Lower leg skin (tissue), 4 donors: ENCODE data around the gene CNIH1. TPM values are rescaled to one million over a fixed set of nuclear protein-coding genes. Genes with fewer than 3 reads are reported as not detected.

ENCODE experiments used
- DNase-seq, 2 donors: peaks; one replicate each; pipeline ENCODE4 v3.0.0-alpha.2; 2019; ENCODE audit warnings: low spot score in 2 of 2
- H3K4me3 ChIP-seq: fragments of 200-600 bp; sonication (generic); 2 replicates; pipeline ENCODE4 v1.5.1; 2017; ENCODE audit warnings: mild to moderate bottlenecking, low read depth; ENCODE audit not compliant: poor library complexity, severe bottlenecking
- POLR2A ChIP-seq, 2 donors: fragments of 450-650 bp; IDR thresholded peaks; one replicate each; pipeline ENCODE4 v1.6.1; 2016 to 2017; ENCODE audit warnings: antibody characterized with exemption in 2 of 2, mild to moderate bottlenecking in 1 of 2, moderate library complexity in 1 of 2
- WGBS, 2 donors: methylation state at CpG; one replicate each; pipeline ENCODE4 v1.1.5; 2018; 5-methylcytosine and 5-hydroxymethylcytosine counted together
- intact Hi-C: fragments of 100-400 bp; cut with DNase I; formaldehyde crosslinking; loops from one replicate; pipeline ENCODE4 v1.15.0; 2023; ENCODE audit warnings: low total_unique reads
- total RNA-seq, 4 donors: library from RNA; depleted of rRNA; stranded (reverse); fragments of >200 nt; gene quantifications; one replicate each; pipeline ENCODE4 v1.1.0, GENCODE V29; 2016
- TF ChIP-seq, protein P1 (sequence below), 3 donors: fragments of 450-650 bp; IDR thresholded peaks; one replicate each; pipeline ENCODE4 v1.5.1; 2016; ENCODE audit warnings: antibody characterized with exemption in 3 of 3, mild to moderate bottlenecking in 3 of 3, moderate library complexity in 2 of 3

The CNIH1 gene
- total RNA-seq, 4 donors from 2014 or later: 59.6 to 92.2 (median 75.8) TPM

DNA sequence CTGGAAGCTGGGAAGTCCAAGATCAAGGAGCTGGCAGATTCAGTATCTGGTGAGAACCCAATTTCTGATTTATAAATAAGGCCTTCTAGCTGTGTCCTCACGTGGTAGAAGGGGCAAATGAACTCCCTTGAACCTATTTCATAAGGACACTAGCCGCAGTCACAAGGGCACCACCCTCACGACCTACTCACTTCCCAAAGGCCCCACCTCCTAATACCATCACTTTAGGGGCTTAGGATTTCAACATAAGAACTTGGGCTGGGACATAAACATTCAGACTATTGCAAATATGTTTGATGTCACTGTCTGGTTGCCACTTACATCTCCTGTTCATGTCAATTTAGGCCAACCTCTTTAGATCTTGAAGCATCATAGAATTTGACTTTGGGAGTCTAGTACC is 10.8 kb upstream of the CNIH1 start:
- TF ChIP-seq, protein P1, sequence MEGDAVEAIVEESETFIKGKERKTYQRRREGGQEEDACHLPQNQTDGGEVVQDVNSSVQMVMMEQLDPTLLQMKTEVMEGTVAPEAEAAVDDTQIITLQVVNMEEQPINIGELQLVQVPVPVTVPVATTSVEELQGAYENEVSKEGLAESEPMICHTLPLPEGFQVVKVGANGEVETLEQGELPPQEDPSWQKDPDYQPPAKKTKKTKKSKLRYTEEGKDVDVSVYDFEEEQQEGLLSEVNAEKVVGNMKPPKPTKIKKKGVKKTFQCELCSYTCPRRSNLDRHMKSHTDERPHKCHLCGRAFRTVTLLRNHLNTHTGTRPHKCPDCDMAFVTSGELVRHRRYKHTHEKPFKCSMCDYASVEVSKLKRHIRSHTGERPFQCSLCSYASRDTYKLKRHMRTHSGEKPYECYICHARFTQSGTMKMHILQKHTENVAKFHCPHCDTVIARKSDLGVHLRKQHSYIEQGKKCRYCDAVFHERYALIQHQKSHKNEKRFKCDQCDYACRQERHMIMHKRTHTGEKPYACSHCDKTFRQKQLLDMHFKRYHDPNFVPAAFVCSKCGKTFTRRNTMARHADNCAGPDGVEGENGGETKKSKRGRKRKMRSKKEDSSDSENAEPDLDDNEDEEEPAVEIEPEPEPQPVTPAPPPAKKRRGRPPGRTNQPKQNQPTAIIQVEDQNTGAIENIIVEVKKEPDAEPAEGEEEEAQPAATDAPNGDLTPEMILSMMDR (IDR thresholded peaks at IDR 0.05): no peak
- no peak for TF ChIP-seq POLR2A (IDR thresholded peaks at IDR 0.05)
- intact Hi-C loops: no loop called here
- WGBS, 2 donors: 82 to 96% methylated on average over 3 of the region's 3 CpGs
- H3K4me3 ChIP-seq: no peak overlapping the region
- DNase-seq: no peak

DNA sequence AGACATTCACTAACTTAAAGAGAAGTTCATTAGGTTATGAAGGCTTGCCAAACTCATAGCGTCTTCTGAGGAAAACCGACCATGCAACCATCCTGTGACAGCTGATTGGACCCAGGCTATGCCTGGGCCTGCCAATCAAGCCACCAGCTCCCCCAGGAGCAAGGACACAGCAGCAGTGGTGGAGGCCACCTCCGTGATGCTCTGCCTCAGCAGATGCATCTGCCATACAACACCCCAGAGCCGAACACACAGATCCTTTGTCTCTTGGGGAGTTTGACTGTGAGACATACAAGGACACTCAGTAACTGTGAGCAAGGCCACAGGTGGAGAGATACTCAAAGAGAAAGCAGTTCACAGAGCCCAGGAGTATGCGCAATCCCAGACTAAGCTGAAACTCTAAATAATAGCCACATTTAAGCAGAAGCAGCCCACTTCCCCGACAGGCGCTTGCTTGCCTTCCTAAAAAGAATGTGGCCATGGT is 10.0 kb upstream of the CNIH1 start:
- 76 to 82% methylated on average over 7 of the region's 7 CpGs for WGBS, 2 donors

DNA sequence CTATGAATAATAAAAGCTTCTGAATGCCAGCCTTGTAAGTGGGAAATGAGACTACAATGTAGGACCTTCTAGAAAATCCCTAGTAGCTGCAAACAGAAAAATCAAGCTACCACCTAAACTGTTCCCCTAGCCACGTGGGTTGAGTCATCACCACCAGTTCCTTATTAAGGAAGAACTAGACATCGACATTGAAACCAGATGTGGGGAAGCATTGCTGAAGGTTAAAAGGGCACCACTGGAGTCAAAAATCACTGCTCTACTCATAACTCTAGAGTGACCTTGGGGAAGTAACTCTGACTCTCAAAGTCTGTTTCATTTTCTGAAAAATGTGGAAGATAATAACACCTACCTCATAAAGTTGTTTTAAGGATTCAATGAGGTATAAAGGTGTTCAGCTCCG is 9.4 kb upstream of the CNIH1 start:
- 22% methylated on average over 3 of the region's 3 CpGs for WGBS, 2 donors
- no peak overlapping the region for H3K4me3 ChIP-seq
- peak in 1 of 2 donors; percentile 28 for DNase-seq
- no peak for TF ChIP-seq POLR2A (IDR thresholded peaks at IDR 0.05)
- TF ChIP-seq, protein P1 (IDR thresholded peaks at IDR 0.05): no peak
- intact Hi-C loops: no loop called here

More for the DNA sequence above, 10.0 kb upstream of the CNIH1 start:
- intact Hi-C loops: no loop called here
- no peak for DNase-seq
- TF ChIP-seq, protein P1 (IDR thresholded peaks at IDR 0.05): no peak
- TF ChIP-seq POLR2A (IDR thresholded peaks at IDR 0.05): no peak
- H3K4me3 ChIP-seq: no peak overlapping the region

DNA sequence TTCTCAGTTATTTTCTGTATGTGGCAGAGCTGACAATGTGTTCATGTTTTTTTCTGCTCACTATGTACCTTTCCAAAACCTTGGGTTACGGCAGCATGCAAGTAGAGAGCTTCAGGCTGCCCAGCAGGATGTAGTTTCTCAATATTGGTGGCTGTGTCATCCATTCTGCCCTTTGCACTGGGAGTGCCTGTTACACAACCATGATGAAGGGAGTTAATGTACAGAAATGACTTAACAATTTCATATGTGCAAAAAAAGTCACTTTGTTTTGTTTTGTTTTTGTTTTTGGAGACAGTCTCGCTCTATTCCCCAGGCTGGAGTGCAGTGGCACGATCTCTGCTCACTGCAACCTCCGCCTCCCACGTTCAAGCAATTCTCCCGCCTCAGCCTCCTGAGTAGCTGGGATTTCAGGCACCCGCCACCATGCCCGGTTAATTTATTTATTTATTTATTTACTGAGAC is 6.1 kb upstream of the CNIH1 start:
- TF ChIP-seq, protein P1 (IDR thresholded peaks at IDR 0.05): no peak
- TF ChIP-seq POLR2A (IDR thresholded peaks at IDR 0.05): no peak
- no peak overlapping the region for H3K4me3 ChIP-seq
- 84 to 89% methylated on average over 8 of the region's 8 CpGs for WGBS, 2 donors
- DNase-seq: no peak
- intact Hi-C loops: no loop called here

DNA sequence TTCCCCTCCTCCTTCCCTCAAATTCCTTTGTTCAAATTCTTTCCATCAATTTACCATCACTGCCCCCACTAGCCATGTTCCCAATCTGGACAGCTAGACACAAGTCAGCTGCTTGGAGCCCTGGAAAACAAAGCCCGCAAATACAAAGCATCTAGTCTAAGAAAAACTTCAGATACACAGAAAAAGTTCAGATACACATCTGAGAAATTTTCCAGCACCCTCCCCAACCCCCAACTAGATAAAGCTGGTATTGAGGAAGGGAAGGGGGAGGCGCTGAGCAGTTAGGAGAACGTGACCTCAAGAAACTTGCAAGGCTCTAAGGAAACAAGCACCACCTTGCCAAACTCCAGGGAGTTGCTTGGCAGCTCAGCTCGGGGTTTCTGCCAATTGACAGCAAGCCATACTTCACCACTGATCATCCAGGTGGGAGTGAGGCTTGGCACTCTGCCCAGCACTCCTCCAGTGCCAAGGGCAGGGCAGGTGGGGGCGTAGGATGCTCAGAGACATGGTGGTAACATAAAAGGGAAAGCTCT is 5.1 kb upstream of the CNIH1 start:
- WGBS, 2 donors: 27 to 32% methylated on average over 5 of the region's 5 CpGs
- intact Hi-C loops: no loop called here
- H3K4me3 ChIP-seq: no peak overlapping the region
- no peak for TF ChIP-seq POLR2A (IDR thresholded peaks at IDR 0.05)
- TF ChIP-seq, protein P1 (IDR thresholded peaks at IDR 0.05): no peak
- DNase-seq: peak in 1 of 2 donors; percentile 22

DNA sequence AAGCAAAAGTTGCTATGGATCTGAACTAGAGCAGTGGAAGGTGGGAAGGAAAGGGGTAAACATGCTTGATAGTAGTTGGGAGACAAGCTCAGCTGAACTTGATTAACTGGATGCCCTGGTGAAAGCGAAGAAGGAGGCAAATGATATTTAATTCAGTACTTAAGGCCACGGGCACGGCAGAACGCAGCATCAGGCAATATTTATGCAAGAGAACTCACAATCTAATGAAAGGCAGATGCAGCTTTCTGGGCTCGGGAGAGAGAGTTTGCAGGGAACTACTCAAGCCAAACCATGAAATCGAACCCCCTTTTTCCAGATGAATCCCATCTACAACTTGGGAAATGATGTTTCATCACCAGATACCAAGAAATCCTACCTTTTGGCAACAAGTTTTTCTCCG is 3.5 kb upstream of the CNIH1 start:
- WGBS, 2 donors: 62 to 69% methylated on average over 7 of the region's 7 CpGs
- TF ChIP-seq POLR2A (IDR thresholded peaks at IDR 0.05): no peak
- TF ChIP-seq, protein P1 (IDR thresholded peaks at IDR 0.05): no peak
- no peak for DNase-seq
- intact Hi-C loops: no loop called here
- H3K4me3 ChIP-seq: no peak overlapping the region
